ENCODE measurements around the gene PHF21B. TPM values are rescaled to one million over a fixed set of nuclear protein-coding genes. Genes with fewer than 3 reads are reported as not detected.
A peak's percentile ranks its signal among the peaks of the same experiment; 100 is the strongest.

PHF21B gene
- total and polyA plus RNA-seq, 11 donors = 0.04 to 1.6 (median 0.47) TPM; not detected in 4

- Histone ChIP-seq H3K4me1 (no peaks in the 10 kb centered on the region), H3K36me3 (no peaks in the 10 kb centered on the region), H3K27ac (no peak overlapping the region), H3K27me3 (peaks cover 0 to 6% (median 0%) of the 10 kb centered on the region in 9 donors), H3K9me3 (no peaks in the 10 kb centered on the region), H3K4me3 (no peak overlapping the region)
- ATAC-seq (no peak), DNase-seq (no peak)
- TF ChIP-seq POLR2A (IDR thresholded peaks at IDR 0.05) = no peak
- TF ChIP-seq CTCF (IDR thresholded peaks at IDR 0.05) = no peak
- 68 to 80% (median 73%) methylated on average over 4 to 7 of the region's 7 CpGs for WGBS, 4 donors
- intact Hi-C loops (cut with DNase I) = no loop called here
Measured at GRCh38 chr22:44942056-44942455, 67.7 kb downstream of the PHF21B start.

GRCh38 chr22:44941207-44941606, 68.6 kb downstream of the PHF21B start:
- Histone ChIP-seq H3K36me3 (no peaks in the 10 kb centered on the region), H3K4me1 (peaks cover 0 to 3% (median 0%) of the 10 kb centered on the region in 12 donors), H3K9me3 (no peaks in the 10 kb centered on the region), H3K27me3 (peaks cover 0 to 6% (median 0%) of the 10 kb centered on the region in 9 donors), H3K27ac (no peak overlapping the region), H3K4me3 (no peak overlapping the region)
- TF ChIP-seq CTCF (IDR thresholded peaks at IDR 0.05) (no peak), POLR2A (IDR thresholded peaks at IDR 0.05) (no peak)
- intact Hi-C loops (cut with DNase I) = no loop called here
- WGBS, 4 donors = 55 to 67% (median 58%) methylated on average over 15 of the region's 15 CpGs
- ATAC-seq (no peak), DNase-seq (peak in 1 of 5 donors; percentile 7)

GRCh38 chr22:44940130-44940529, 69.7 kb downstream of the PHF21B start:
- Histone ChIP-seq H3K4me1 (peaks cover 0 to 8% (median 0%) of the 10 kb centered on the region in 12 donors), H3K9me3 (no peaks in the 10 kb centered on the region), H3K36me3 (no peaks in the 10 kb centered on the region), H3K4me3 (no peak overlapping the region), H3K27me3 (peaks cover 0 to 6% (median 0%) of the 10 kb centered on the region in 9 donors), H3K27ac (no peak overlapping the region)
- WGBS, 4 donors = 63 to 75% (median 65%) methylated on average over 11 of the region's 11 CpGs
- ATAC-seq (no peak), DNase-seq (peak in 1 of 5 donors; percentile 10)
- TF ChIP-seq CTCF (IDR thresholded peaks at IDR 0.05) (no peak), POLR2A (IDR thresholded peaks at IDR 0.05) (no peak)
- intact Hi-C loops (cut with DNase I) = no loop called here

- Histone ChIP-seq H3K9me3 (no peaks in the 10 kb centered on the region), H3K4me1 (peaks cover 0 to 8% (median 0%) of the 10 kb centered on the region in 12 donors), H3K27me3 (peaks cover 0 to 6% (median 0%) of the 10 kb centered on the region in 9 donors), H3K27ac (no peak overlapping the region), H3K36me3 (no peaks in the 10 kb centered on the region), H3K4me3 (no peak overlapping the region)
- no peak for ATAC-seq
- no peak for TF ChIP-seq POLR2A (IDR thresholded peaks at IDR 0.05)
- TF ChIP-seq CTCF (IDR thresholded peaks at IDR 0.05) = no peak
- intact Hi-C loops (cut with DNase I) = no loop called here
- 71 to 84% (median 78%) methylated on average over 11 of the region's 11 CpGs for WGBS, 4 donors
- peak in 1 of 5 donors; percentile 18 for DNase-seq
Measured at GRCh38 chr22:44939451-44939850, 70.4 kb downstream of the PHF21B start.
